GM12874 (cell line): ENCODE measurements around the gene SLC22A15.

Experiments
- TF ChIP-seq, protein P1 (sequence below): IDR thresholded peaks from 2 replicates; pipeline ENCODE4 v1.5.1; 2011; ENCODE audit warnings: low read depth, mild to moderate bottlenecking, control low read depth, low read length, moderate library complexity; ENCODE audit not compliant: insufficient read depth

SLC22A15 gene

DNA sequence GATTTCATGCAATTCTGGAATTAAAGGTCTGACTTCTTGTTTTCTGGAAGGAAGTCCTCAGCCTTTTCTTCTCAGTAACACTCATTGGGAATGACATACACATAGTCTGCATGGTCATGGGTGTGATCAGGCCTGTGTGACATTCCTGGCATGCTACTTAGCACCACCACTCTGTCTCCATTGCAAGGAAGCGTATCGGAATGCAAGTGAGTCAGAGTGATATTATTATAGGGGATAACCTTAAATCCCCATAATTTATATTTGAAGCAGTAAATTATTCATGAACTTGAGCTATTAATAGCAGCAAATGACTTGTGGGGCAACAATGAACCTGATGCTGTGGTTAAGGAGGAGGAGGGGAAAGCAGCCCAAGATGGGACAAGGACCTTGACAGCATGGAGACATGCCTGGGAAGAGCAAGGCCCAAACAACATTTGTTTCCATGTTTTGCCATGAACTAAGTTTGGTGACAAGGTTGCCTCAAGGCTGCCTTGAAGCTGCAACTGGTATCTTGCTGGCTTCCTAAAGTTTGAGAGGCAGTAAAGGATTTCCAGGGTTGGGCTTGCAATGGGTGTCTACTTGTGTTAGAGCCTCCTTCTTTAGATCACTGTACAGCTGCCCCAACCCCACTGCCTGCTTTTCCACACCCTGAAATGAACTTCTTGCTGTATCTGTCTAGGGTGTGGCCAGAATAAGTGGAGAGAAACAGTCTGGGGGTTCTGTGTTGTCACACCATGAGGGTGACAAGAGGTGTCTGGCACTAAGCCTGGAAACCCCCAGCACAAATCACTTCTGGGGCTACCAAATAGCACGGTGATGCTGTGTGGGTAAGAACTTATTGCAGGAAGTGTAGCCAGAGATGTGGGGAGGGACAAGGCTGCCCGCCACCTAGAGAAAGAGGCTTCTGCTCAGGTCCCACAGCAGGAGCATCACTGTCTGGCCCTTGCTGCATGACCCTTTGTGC is 139.4 kb downstream of the SLC22A15 start:
- TF ChIP-seq, protein P1, sequence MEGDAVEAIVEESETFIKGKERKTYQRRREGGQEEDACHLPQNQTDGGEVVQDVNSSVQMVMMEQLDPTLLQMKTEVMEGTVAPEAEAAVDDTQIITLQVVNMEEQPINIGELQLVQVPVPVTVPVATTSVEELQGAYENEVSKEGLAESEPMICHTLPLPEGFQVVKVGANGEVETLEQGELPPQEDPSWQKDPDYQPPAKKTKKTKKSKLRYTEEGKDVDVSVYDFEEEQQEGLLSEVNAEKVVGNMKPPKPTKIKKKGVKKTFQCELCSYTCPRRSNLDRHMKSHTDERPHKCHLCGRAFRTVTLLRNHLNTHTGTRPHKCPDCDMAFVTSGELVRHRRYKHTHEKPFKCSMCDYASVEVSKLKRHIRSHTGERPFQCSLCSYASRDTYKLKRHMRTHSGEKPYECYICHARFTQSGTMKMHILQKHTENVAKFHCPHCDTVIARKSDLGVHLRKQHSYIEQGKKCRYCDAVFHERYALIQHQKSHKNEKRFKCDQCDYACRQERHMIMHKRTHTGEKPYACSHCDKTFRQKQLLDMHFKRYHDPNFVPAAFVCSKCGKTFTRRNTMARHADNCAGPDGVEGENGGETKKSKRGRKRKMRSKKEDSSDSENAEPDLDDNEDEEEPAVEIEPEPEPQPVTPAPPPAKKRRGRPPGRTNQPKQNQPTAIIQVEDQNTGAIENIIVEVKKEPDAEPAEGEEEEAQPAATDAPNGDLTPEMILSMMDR: no peak

DNA sequence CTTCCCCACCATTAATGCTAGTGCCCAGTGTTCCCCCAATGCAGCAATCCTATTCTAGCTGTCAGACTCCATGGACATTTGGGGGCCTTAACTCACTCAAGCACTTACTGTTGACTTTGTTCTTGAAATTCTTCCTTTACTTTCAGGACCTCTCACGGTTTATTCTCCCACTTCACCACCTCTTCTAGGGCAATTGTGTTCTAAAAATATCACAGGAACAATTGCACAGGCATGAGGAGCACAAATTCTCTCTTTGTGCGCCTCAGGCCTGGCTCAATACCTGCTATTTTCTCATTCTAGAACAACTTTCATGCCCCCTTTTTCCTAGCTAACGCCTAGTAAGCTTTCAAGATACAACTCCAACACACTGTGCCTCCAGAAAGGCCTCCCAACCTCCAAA is 142.2 kb downstream of the SLC22A15 start:
- TF ChIP-seq, protein P1: no peak
